ENCODE data around the gene VASH1. TPM values are rescaled to one million over a fixed set of nuclear protein-coding genes. Genes with fewer than 3 reads are reported as not detected.

Gene VASH1
- total RNA-seq, 2 donors from 2014 or later = 27.0 to 142 TPM

DNA sequence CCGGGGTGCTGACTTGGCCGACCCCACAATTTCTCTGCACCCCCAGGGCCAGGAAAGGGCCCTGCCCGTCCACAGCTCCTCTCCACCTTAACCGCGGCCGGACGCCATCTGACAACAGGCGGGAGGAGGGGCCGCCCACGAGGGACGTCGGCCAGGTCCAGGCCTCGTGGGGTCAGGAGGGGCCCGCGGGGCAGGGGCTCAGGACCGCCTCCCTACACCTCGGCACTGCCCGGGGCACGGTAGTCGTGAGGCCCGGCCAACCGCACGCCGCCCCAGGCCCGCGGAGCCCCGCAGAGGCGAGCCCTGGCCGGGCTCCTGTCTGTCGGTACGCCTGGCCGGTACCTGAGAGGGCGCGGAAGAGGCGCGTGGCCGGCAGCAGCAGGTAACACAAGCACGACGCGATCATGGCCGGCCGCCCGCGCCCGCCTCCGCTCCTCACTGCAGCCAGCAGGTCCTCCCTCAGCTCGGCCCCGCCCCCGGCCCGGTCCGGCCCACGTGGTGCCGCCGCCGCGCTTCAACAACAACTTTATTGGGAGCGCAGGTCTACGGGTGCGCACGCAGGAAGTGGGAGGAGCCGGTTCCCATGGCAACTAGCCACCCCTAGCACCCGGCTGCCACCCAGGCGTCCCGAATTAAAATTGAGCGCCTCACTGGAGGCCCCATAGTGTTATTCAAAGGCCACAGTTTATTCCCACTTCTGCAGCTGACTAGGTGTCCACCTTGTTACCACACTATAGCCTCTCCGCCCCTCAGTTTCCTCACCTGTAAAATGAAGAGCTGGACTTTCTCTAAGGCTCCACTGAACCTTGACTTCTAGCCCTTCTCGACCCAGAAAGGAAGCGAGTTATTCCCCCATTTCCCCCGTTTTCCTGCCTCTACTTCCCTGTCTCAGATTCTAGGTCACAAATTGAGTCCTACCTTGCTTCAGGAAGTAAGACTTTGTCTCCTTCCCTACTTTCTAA lies 51.4 kb downstream of the VASH1 start, which contains the start of gene ANGEL1:
ANGEL1 (minus strand) TSS at position 461 of the 962 bp plus-strand sequence; CDS start at position 406, 55 bp downstream.
- intact Hi-C loops (cut with DNase I) = no loop called here
- ATAC-seq = peak; percentile 95 to 96

DNA sequence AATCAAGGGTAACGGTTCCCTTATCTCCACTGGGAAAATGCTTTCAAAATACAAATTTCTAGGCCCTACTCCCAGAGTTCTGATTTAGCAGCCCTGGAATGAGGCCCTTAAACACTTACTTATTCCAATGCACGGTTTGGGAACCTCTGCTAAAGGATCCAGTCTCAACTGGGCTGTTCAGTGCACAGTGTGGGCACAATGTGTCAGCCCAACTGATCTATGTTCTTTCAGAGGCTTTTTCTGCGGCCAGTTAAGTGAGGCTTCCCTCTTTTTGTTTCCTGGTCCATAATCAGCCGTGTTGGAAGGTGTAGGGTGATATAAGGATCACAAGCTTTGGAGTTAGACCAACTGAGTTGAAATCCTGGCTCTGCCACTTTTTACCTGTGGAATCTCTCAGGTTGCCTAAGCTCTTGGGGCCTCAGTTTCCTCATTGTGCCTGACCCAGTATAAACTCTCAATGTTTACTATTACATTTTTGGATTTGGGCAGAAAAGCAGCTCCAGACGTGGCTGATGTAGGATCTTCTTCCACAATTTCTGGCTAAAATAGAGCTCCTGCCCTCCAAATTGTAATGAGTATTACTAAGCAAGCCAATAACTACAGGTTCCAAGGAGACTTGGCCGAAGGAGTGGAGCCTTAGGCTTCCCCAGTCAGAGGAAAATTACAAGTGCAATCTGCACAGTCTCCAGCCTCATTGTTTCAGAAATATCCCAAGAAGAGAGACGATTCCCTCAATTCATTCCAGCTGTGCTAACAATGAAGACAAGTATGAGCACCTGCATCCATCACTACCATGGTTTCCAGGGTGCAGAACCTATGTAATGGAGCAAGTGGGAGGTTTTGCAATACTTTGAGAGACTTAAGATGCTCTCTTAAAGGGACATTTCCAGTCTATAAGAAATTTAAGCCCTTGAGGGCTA lies 53.7 kb downstream of the VASH1 start:
- ATAC-seq = no peak
- no peak for DNase-seq
- intact Hi-C loops (cut with DNase I) = no loop called here

More for the DNA sequence above, 51.4 kb downstream of the VASH1 start, which contains the start of gene ANGEL1:
- peak; percentile 96 for DNase-seq

DNA sequence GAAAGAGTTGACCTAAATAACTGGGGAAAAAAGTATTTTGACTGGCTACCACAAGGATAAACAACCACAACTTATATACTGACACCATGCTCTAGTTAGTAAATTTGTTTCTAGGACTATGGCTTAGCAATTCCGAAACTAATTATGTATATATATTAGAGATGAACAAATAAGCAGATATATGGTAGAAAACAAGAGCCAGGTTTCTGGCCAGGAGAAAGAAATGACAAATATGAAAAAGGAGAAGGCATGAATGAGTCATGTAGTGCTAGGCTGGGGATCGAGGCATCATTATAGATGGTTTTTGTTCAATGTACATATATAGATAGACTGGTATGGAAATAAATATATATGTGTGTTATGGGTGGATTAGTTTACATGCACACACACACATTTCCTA lies 59.4 kb downstream of the VASH1 start:
- no peak for ATAC-seq
- intact Hi-C loops (cut with DNase I) = no loop called here

GRCh38 chr14:76826122-76826521 lies 64.9 kb downstream of the VASH1 start, which contains the start of gene LRRC74A:
TSS of gene LRRC74A (plus strand) at chr14:76826408. CDS start at chr14:76826698, 290 bp downstream.
- DNase-seq (no peak), ATAC-seq (no peak)
- intact Hi-C loops (cut with DNase I) = no loop called here

More for the DNA sequence above, 59.4 kb downstream of the VASH1 start:
- DNase-seq = no peak

GRCh38 chr14:76827696-76828296 lies 66.5 kb downstream of the VASH1 start:
- peak; percentile 61 to 64 for ATAC-seq
- peak; percentile 59 for DNase-seq
- intact Hi-C loops (cut with DNase I) = no loop called here

DNA sequence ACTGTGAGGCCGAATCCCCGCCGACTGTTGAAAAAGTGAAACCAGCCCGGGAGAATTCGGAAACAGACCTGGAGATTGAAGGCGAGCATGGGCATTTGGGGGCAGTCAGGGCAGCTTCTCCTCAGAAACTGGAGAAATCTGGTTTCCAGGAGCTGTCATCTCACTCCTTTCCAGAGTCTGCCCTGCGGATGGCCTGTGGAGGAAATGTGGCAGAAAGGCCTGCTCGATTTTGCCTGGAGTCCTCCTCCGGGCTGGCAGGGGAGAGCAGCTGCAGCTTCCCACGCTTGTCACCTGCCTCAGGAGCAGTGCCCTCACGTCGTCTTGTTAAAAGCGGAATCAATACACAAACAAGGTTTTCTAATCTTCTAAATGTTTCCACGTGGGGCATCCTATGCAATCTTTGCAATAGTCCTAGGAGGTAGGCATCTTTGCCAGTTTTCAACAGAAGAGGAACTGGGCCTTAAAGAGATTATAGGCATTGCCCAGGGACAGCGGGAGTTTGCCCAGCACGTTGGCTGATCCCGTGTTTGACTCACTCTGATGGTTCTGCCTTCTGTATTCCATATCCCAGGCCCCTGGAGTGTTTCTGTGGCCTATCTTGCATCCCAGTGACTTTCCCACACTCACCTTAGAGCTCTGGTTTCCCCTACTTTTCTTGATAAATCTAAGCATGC lies 67.2 kb downstream of the VASH1 start:
- ATAC-seq (peak in 1 of 2 donors; percentile 8), DNase-seq (no peak)
- intact Hi-C loops (cut with DNase I) = no loop called here

- ATAC-seq (peak in 1 of 2 donors; percentile 85), DNase-seq (peak; percentile 62)
- intact Hi-C loops (cut with DNase I) = no loop called here
Measured at GRCh38 chr14:76829013-76829365, 67.7 kb downstream of the VASH1 start.

DNA sequence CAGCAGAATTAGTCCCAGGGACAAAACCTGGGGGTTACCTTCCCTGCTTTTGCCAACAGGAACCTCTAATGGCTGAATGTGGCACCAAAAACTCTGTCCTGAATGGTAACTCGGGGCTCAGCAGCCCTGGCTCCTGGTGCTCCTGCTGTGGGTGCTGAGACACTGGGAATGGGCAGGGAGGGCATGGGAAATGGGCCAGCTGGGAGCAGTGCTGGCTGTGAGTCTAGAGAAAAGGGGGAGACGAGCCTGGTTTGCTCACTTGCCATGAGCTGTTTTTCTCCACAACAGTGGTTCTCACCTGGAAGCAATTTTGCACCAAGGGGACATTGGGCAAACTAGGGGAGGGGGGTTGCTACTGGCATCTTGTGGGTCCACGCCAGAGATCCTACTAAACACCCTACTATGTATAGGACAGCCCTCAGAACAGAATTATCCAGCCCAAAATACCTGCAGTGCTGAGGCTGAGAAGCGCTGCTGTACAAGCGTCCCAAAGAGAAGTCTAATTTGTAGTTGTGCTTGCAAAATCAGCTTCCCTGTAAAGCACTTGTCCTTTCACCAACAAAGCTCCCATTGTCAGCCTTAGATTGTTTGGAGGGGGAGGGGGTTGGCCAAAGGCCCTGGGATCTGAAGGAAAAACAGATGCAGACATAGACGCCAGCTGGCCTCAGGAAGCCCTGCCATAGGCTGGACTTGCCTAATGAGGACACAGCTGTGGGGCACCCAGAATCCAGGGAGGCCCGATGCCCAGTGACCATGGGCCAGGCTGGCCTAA lies 68.6 kb downstream of the VASH1 start:
- peak; percentile 65 to 75 for ATAC-seq
- DNase-seq = peak; percentile 81
- intact Hi-C loops (cut with DNase I) = no loop called here

- no peak for ATAC-seq
- no peak for DNase-seq
- intact Hi-C loops (cut with DNase I) = no loop called here
Measured at GRCh38 chr14:76830556-76830955, 69.3 kb downstream of the VASH1 start.

DNA sequence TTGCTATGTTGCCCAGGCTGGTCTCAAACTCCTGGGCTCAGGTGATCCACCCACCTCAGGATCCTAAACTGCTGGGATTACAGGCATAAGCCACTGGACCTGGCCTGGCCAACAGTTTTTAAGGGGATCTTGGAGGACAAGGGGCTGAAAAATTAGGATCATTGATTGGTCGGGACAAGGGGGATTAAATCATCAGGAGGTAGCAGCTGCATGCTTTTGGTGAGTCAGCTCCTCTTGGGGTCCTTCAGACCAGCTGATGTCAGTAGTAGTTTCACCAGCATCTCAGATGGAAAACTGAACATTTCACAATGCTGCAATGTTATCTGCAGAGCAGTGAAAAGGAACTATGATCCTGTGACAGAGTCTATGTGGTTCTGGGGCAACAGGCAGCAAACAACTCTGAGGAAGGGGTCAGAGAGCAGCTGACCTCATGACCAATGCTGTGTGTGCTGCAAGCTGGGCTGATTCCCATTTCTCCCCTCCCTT lies 71.3 kb downstream of the VASH1 start:
- intact Hi-C loops (cut with DNase I) = no loop called here
- peak; percentile 23 to 39 for ATAC-seq
- no peak for DNase-seq

Other genes starting within 250 kb of the VASH1 start
- 10 to 100 TPM; 14.9 to 21.6 TPM for gene ANGEL1, start 51.4 kb downstream of the VASH1 start, total RNA-seq
- gene LRRC74A, start 64.9 kb downstream of the VASH1 start, total RNA-seq = not detected

Data from left cardiac atrium (tissue), 4 donors.